H1 (cell line): ENCODE measurements around the gene TAC4. TPM values are rescaled to one million over a fixed set of nuclear protein-coding genes. Genes with fewer than 3 reads are reported as not detected.

ENCODE experiments used
- BACH1 ChIP-seq: IDR thresholded peaks from 2 replicates; pipeline ENCODE4 v1.6.1; 2012; ENCODE audit warnings: low read length, improper control_type of control experiment
- CBX8 ChIP-seq: fragments of 300-800, 300-1000 bp; sonication (generic); IDR thresholded peaks from 2 replicates; pipeline ENCODE4 v1.7.1; 2016; ENCODE audit warnings: low read depth, low read length, borderline replicate concordance
- HDAC2 ChIP-seq, 2 experiments: fragments of 300-600 bp in 1 of 2; sonication (generic) in 1 of 2; IDR thresholded peaks; 2 replicates each; pipeline ENCODE4 v1.6.1; 2011 to 2012; ENCODE audit warnings: low read depth in 2 of 2, low read length in 2 of 2, mild to moderate bottlenecking in 2 of 2, moderate library complexity in 2 of 2, borderline replicate concordance in 1 of 2, inconsistent platforms in 1 of 2
- JUND ChIP-seq: IDR thresholded peaks from 2 replicates; pipeline ENCODE4 v1.6.1; 2011; ENCODE audit warnings: mild to moderate bottlenecking, improper control_type of control experiment, low read length
- KDM5A ChIP-seq: fragments of 200-600 bp; IDR thresholded peaks from 2 replicates; pipeline ENCODE4 v1.7.1; 2012; ENCODE audit warnings: mild to moderate bottlenecking, low read length, inconsistent platforms, mixed read lengths
- SIRT6 ChIP-seq: IDR thresholded peaks from one replicate; pipeline ENCODE4 v1.7.1; 2012; ENCODE audit warnings: low read length, inconsistent platforms
- polyA plus RNA-seq, 7 experiments: library from polyadenylated mRNA; depleted of rRNA in 3 of 7; stranded (reverse) in 5 of 7; unstranded in 2 of 7; fragments of >200 nt in 5 of 7; fragments of 200-250 nt in 2 of 7; gene quantifications; 1 replicate in 5 of 7; 2 replicates in 1 of 7; 4 replicates in 1 of 7; pipeline versions ENCODE4 v1.2.1 to v1.2.3, GENCODE V29; 2011 to 2013; ENCODE audit warnings: missing spikeins in 2 of 7, mixed read lengths in 2 of 7
- total RNA-seq: library from RNA; stranded (reverse); fragmentation: NEBNext Ultra II Directional; extraction: Animal tissue kit (Norgen Biotek cat#: 25700); gene quantifications from 2 replicates; pipeline ENCODE4 v1.2.1, GENCODE V29; 2021
- TF ChIP-seq, protein P1 (sequence below): IDR thresholded peaks from 2 replicates; pipeline ENCODE4 v1.6.1; 2012; ENCODE audit warnings: inconsistent platforms

The TAC4 gene
- total and polyA plus RNA-seq, 2 of the 8 experiments (the other 6 are each of a cell fraction or from before 2014, with no cell fraction given): 0.15 TPM; not detected in 1

DNA sequence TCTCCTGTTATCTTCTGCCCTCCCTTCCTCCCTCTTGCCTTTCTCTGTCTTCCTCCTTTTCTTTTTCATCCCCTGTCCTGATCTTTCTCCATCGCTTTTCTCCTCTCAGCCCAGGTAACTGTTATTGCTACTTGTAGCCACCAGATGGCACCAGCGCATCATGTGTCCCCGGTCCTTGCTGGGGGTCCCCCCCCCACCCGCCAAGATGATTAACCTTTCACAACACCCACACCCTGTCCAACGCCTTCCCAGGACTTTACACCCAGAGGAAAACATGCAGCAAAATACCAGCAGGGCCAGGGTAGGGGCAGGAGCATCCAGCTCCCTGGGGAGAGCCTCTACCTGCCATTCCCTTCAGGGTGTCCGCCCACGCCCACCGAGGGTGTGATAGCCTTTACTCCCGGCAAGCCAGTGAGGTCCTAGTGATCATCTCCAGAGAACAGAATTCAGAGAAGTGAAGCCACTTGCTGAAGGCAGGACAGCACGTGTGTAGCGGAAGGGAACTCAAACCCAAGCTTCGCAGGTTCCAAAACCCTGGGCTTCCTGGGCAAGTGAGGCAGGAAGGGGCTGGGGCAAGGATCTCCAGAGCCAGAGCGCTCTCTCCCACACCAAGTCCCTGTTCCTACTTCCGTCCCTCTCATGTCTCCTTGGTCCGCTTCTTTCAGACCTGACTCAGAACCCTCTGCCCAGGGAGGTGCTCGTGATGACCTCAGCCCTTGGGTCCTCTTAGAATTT lies 13.4 kb upstream of the TAC4 start (continued):
- TF ChIP-seq SIRT6 (no peak), JUND (no peak), BACH1 (no peak), CBX8 (no peak), KDM5A (no peak), HDAC2 (IDR thresholded peaks at IDR 0.05; ENCODE audit: borderline replicate concordance in 1 of 2, low read depth in 2 of 2, low read length in 2 of 2) (no peak)
- TF ChIP-seq, protein P1, sequence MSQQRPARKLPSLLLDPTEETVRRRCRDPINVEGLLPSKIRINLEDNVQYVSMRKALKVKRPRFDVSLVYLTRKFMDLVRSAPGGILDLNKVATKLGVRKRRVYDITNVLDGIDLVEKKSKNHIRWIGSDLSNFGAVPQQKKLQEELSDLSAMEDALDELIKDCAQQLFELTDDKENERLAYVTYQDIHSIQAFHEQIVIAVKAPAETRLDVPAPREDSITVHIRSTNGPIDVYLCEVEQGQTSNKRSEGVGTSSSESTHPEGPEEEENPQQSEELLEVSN: peak; percentile 25; the same call in 1 of the 2 replicates
